ENCODE data around the gene RAB3B. TPM values are rescaled to one million over a fixed set of nuclear protein-coding genes. Genes with fewer than 3 reads are reported as not detected.
"Not testable (repeated sequence)": the region's sequence is repeated elsewhere in the genome, so short reads cannot be mapped to it uniquely, and the experiment has no call there.

RAB3B gene
- total RNA-seq, 4 donors from 2014 or later = 0.02 to 0.04 TPM; not detected in 2

DNA sequence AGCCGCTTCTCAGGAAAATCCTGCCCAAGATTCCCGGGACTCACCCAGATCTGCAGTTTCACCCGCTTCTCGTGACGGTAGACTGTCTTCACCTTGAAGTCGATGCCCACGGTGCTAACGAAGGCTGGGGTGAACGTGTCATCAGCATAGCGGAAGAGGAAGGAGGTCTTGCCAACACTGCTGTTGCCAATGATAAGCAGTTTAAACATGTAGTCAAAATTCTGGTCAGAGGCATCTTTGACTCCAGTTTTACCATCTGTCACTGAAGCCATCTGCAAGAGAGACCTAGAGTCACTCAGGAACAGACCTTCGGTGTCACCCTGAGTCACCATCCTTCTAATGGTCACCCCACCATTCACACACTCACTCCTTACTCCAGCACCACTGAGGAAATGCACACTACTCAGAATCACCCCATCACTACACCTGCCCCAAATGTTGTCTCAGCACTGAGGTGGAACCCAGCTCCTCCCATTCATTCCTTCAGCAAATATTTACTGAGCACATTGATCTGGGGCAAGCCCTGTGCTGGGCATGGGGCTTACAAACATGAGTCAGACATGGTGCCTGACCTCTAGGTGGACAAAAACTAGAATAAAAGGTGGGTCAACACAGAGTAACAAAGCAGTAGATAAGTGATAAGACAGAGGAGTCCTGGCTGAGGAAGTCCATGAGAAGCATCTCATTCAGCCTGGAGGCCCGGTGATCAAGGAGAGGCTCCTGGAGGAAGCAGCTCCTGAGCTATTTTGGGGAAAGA is 13.5 kb downstream of the RAB3B start:
- in situ Hi-C loops (cut with MboI; ENCODE audit: low sequenced_read_pairs in 4 of 4) (no loop called here), intact Hi-C loops (cut with DNase I; ENCODE audit: low total_unique reads) (no loop called here)
- ATAC-seq (no peak), DNase-seq (no peak)
- Histone ChIP-seq H3K4me3 (no peak overlapping the region), H3K9me3 (no peaks in the 10 kb centered on the region), H3K4me1 (no peaks in the 10 kb centered on the region), H3K27ac (no peak overlapping the region), H3K27me3 (no peaks in the 10 kb centered on the region), H3K36me3 (no peaks in the 10 kb centered on the region)
- TF ChIP-seq, protein P1, sequence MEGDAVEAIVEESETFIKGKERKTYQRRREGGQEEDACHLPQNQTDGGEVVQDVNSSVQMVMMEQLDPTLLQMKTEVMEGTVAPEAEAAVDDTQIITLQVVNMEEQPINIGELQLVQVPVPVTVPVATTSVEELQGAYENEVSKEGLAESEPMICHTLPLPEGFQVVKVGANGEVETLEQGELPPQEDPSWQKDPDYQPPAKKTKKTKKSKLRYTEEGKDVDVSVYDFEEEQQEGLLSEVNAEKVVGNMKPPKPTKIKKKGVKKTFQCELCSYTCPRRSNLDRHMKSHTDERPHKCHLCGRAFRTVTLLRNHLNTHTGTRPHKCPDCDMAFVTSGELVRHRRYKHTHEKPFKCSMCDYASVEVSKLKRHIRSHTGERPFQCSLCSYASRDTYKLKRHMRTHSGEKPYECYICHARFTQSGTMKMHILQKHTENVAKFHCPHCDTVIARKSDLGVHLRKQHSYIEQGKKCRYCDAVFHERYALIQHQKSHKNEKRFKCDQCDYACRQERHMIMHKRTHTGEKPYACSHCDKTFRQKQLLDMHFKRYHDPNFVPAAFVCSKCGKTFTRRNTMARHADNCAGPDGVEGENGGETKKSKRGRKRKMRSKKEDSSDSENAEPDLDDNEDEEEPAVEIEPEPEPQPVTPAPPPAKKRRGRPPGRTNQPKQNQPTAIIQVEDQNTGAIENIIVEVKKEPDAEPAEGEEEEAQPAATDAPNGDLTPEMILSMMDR (IDR thresholded peaks at IDR 0.05 in 4 of 5, conservative IDR thresholded peaks at IDR 0.05 in 1 of 5) = no peak
- no peak for TF ChIP-seq POLR2A (IDR thresholded peaks at IDR 0.05)

DNA sequence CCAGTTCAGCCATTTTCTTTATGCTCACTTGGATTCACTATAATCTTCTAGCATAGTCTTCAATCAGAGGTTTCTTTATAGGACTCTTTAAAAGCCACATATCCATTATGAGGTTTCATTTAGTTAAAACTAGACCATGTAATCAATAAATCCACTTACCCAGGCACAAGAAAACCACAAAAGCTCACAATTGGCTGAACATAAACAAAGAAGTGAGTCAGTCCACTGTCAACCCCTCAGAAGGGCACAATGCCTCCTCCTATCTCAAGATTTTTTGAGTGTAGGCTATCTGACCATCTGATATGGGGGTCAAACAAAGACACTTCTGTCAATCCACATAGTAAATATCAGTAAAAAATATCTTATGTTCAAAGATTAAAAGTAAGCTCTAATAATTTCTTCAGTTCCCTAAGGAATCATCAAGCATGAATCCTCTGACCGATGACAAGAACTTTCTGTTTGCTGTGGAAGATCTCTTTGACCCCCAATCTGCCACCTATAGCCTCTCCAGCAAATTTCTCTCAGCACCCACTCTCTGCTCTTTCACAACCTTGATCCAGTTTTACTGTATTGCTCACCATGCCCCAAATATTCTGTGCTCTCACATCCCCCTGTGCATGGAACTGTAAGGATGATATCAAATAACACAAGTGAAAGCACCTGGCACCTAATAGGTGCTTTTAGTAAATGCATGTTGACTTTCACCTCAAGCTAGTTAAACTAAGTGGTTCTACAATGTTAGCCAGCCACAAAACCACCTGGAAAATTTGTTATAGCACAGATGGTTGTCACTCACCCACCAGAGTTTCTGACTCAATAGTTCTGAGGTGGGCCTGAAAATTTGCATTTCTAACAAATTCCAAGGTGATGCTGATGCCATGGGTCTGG is 16.7 kb downstream of the RAB3B start:
- Histone ChIP-seq H3K9me3 (no peaks in the 10 kb centered on the region), H3K4me1 (no peaks in the 10 kb centered on the region), H3K27ac (no peak overlapping the region), H3K4me3 (no peak overlapping the region), H3K36me3 (no peaks in the 10 kb centered on the region), H3K27me3 (no peaks in the 10 kb centered on the region)
- intact Hi-C loops (cut with DNase I; ENCODE audit: low total_unique reads) = no loop called here
- TF ChIP-seq POLR2A (IDR thresholded peaks at IDR 0.05) = no peak
- TF ChIP-seq, protein P1 (IDR thresholded peaks at IDR 0.05 in 4 of 5, conservative IDR thresholded peaks at IDR 0.05 in 1 of 5) = no peak
- in situ Hi-C loops (cut with MboI; ENCODE audit: low sequenced_read_pairs in 4 of 4) = no loop called here
- ATAC-seq (no peak), DNase-seq (no peak)

DNA sequence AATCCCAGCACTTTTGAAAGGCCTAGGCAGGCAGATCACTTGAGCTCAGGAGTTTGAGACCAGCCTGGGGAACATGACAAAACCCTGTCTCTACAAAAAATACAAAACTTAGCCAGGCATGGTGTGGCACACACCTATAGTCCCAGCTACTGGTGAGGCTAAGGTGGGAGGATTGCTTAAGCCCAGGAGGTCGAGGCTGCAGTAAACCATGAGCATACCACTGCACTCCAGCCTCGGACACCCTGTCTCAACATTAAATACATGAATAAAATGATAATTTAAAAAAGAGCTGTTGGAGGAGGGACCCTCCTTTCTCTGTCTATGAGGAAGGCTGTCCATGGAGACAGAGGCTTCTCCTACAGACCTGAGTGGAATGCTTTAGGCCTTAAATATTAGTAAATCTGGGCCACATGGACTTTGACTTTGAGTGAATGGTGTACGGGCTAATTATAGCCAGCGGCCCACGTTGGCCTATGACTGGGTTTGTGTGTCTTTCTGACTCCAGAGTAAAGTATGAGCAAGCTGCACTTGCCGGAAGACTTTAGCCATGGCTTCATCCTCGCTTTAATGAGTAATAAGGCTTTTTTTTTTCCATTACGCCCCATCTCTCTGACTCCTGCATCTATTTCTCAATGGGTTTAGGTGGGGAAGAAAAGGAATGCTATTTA is 21.3 kb downstream of the RAB3B start:
- Histone ChIP-seq H3K27ac (no peak overlapping the region), H3K36me3 (no peaks in the 10 kb centered on the region), H3K9me3 (no peaks in the 10 kb centered on the region), H3K27me3 (no peaks in the 10 kb centered on the region), H3K4me3 (no peak overlapping the region), H3K4me1 (no peaks in the 10 kb centered on the region)
- no peak for ATAC-seq
- in situ Hi-C loops (cut with MboI; ENCODE audit: low sequenced_read_pairs in 4 of 4) (no loop called here), intact Hi-C loops (cut with DNase I; ENCODE audit: low total_unique reads) (no loop called here)
- DNase-seq = no peak
- TF ChIP-seq POLR2A (IDR thresholded peaks at IDR 0.05) = no peak
- TF ChIP-seq, protein P1 (IDR thresholded peaks at IDR 0.05 in 4 of 5, conservative IDR thresholded peaks at IDR 0.05 in 1 of 5) = no peak

DNA sequence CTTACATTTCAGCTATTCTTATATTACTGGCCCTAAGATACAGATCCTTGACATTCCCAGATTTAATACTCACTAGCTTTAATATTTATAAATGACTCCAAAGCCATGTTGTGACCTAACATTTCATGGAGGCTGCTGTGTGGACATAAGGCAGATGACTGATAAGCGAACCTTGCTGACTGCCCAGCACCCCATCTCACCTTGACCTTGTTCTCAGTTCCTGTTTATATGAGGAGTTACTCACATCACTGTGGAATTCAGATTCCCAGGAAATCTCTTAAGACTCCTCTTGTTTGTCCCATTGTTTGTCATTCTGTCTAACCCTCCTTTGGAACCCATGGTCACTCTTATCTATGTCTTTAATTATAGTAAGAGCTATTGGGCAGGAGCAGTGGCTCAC is 21.9 kb downstream of the RAB3B start:
- Histone ChIP-seq H3K4me3 (no peak overlapping the region), H3K36me3 (no peaks in the 10 kb centered on the region), H3K4me1 (no peaks in the 10 kb centered on the region), H3K9me3 (no peaks in the 10 kb centered on the region), H3K27me3 (no peaks in the 10 kb centered on the region), H3K27ac (no peak overlapping the region)
- no peak for TF ChIP-seq POLR2A (IDR thresholded peaks at IDR 0.05)
- TF ChIP-seq, protein P1 (IDR thresholded peaks at IDR 0.05 in 4 of 5, conservative IDR thresholded peaks at IDR 0.05 in 1 of 5) = no peak
- no peak for DNase-seq
- intact Hi-C loops (cut with DNase I; ENCODE audit: low total_unique reads) (no loop called here), in situ Hi-C loops (cut with MboI; ENCODE audit: low sequenced_read_pairs in 4 of 4) (no loop called here)
- ATAC-seq = no peak

DNA sequence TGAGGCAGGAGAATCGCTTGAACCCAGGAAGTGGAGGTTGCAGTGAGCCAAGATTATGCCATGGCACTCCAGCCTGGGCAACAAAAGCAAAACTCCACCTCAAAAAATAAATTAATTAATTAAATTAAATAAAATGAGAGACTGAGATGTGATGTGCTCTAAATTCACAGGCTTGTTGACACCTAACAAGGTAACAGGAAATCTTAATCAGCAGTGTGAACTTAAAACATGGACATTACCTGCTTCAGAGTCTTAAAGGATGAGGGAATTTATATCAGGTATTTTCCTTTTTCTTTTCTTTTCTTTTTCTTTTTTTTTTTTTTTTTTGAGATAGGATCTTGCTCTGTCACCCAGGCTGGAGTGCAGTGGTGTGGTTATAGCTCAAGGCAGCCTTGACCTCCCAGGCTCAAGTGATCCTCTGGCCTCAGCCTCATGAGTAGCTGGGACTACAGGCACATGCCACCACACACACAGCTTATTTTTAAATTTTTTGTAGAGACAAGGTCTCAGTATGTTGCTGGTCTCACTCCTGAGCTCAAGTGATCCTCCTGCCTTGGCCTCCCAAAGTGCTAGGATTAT is 23.2 kb downstream of the RAB3B start:
- H3K9me3 ChIP-seq; in situ Hi-C loops (cut with MboI; ENCODE audit: low sequenced_read_pairs in 4 of 4); DNase-seq; H3K36me3 ChIP-seq; intact Hi-C loops (cut with DNase I; ENCODE audit: low total_unique reads); H3K4me1 ChIP-seq; ATAC-seq; H3K27ac ChIP-seq; H3K27me3 ChIP-seq; H3K4me3 ChIP-seq: not testable (repeated sequence)
